ENCODE data around the gene SCIN. TPM values are rescaled to one million over a fixed set of nuclear protein-coding genes. Genes with fewer than 3 reads are reported as not detected.

SCIN gene
- polyA plus RNA-seq, 1 donor (not counting 4 experiments of a cell fraction or from before 2014, with no cell fraction given) = not detected

GRCh38 chr7:12569673-12570072, 847 bp upstream of the SCIN start:
- no peaks in the 10 kb centered on the region for H4K20me1 ChIP-seq (ENCODE audit: control insufficient read depth, extremely low read depth, insufficient read depth, low read length)
- no peak overlapping the region for H2AFZ ChIP-seq (ENCODE audit: control insufficient read depth, low read length)
- no peak for FAIRE-seq
- DNase-seq (ENCODE audit: low read depth, low spot score) = no peak
- dilution Hi-C loops (cut with MboI; ENCODE audit: extremely low pct_ligation_motif_present, low sequenced_read_pairs) = no loop called here
- H3K36me3 ChIP-seq (ENCODE audit: control insufficient read depth in 2 of 2, extremely low read depth in 1 of 2, insufficient read depth in 2 of 2, low read length in 2 of 2) = no peaks in the 10 kb centered on the region
- no peak overlapping the region for H3K9ac ChIP-seq (ENCODE audit: control insufficient read depth, extremely low read depth, insufficient read depth, low read length)
- H3K79me2 ChIP-seq (ENCODE audit: control insufficient read depth, insufficient read depth, low read length) = no peaks in the 10 kb centered on the region
- H3K27me3 ChIP-seq (ENCODE audit: control insufficient read depth, extremely low read depth, insufficient read depth, low read length) = peaks cover 11% of the 10 kb centered on the region
- no peaks in the 10 kb centered on the region for H3K9me1 ChIP-seq (ENCODE audit: control insufficient read depth, extremely low read depth, insufficient read depth, low read length)
- H3K4me3 ChIP-seq (ENCODE audit: control insufficient read depth in 2 of 3, extremely low read depth in 1 of 3, insufficient read depth in 2 of 3, low read depth in 1 of 3, low read length in 3 of 3) = peak overlapping the region in 2 of 3 experiments; percentile 60 to 68
- no peaks in the 10 kb centered on the region for H3K9me3 ChIP-seq (ENCODE audit: control insufficient read depth, low read depth, low read length)
- H3K4me1 ChIP-seq (ENCODE audit: control insufficient read depth, extremely low read depth, insufficient read depth, low read length) = peaks cover 14% of the 10 kb centered on the region
- H3K27ac ChIP-seq (ENCODE audit: control insufficient read depth, insufficient read depth, low read length) = no peak overlapping the region
- peak overlapping the region; percentile 82 for H3K4me2 ChIP-seq (ENCODE audit: control insufficient read depth, extremely low read depth, insufficient read depth, low read depth, low read length)
- no peak for TF ChIP-seq CTCF (optimal IDR thresholded peaks at IDR 0.05 in 1 of 3, IDR thresholded peaks at IDR 0.05 in 1 of 3, conservative IDR thresholded peaks at IDR 0.05 in 1 of 3; ENCODE audit: extremely low read depth in 1 of 3, insufficient read depth in 2 of 3, low read length in 3 of 3)

- peaks cover 11% of the 10 kb centered on the region for H3K27me3 ChIP-seq (ENCODE audit: control insufficient read depth, extremely low read depth, insufficient read depth, low read length)
- peak overlapping the region; percentile 78 for H2AFZ ChIP-seq (ENCODE audit: control insufficient read depth, low read length)
- H3K9me3 ChIP-seq (ENCODE audit: control insufficient read depth, low read depth, low read length) = no peaks in the 10 kb centered on the region
- peaks cover 14% of the 10 kb centered on the region for H3K4me1 ChIP-seq (ENCODE audit: control insufficient read depth, extremely low read depth, insufficient read depth, low read length)
- TF ChIP-seq CTCF (optimal IDR thresholded peaks at IDR 0.05 in 1 of 3, IDR thresholded peaks at IDR 0.05 in 1 of 3, conservative IDR thresholded peaks at IDR 0.05 in 1 of 3; ENCODE audit: extremely low read depth in 1 of 3, insufficient read depth in 2 of 3, low read length in 3 of 3) (no peak), EZH2 (IDR thresholded peaks at IDR 0.05; ENCODE audit: low read length) (no peak)
- peak overlapping the region; percentile 35 to 68 (median 60) for H3K4me3 ChIP-seq (ENCODE audit: control insufficient read depth in 2 of 3, extremely low read depth in 1 of 3, insufficient read depth in 2 of 3, low read depth in 1 of 3, low read length in 3 of 3)
- H3K4me2 ChIP-seq (ENCODE audit: control insufficient read depth, extremely low read depth, insufficient read depth, low read depth, low read length) = peak overlapping the region; percentile 82
- dilution Hi-C loops (cut with MboI; ENCODE audit: extremely low pct_ligation_motif_present, low sequenced_read_pairs) = no loop called here
- FAIRE-seq (peak; percentile 53), DNase-seq (ENCODE audit: low read depth, low spot score) (no peak)
- no peak overlapping the region for H3K27ac ChIP-seq (ENCODE audit: control insufficient read depth, insufficient read depth, low read length)
- no peak overlapping the region for H3K9ac ChIP-seq (ENCODE audit: control insufficient read depth, extremely low read depth, insufficient read depth, low read length)
- H3K36me3 ChIP-seq (ENCODE audit: control insufficient read depth in 2 of 2, extremely low read depth in 1 of 2, insufficient read depth in 2 of 2, low read length in 2 of 2) = no peaks in the 10 kb centered on the region
- no peaks in the 10 kb centered on the region for H3K79me2 ChIP-seq (ENCODE audit: control insufficient read depth, insufficient read depth, low read length)
- H3K9me1 ChIP-seq (ENCODE audit: control insufficient read depth, extremely low read depth, insufficient read depth, low read length) = no peaks in the 10 kb centered on the region
- no peaks in the 10 kb centered on the region for H4K20me1 ChIP-seq (ENCODE audit: control insufficient read depth, extremely low read depth, insufficient read depth, low read length)
Observed at GRCh38 chr7:12570168-12570533, 369 bp upstream of the SCIN start.
